Fibroblast of pulmonary artery (primary cell): ENCODE results near the gene PWP1.

Experiments
- DNase-seq: peaks from one replicate; pipeline ENCODE4 v3.0.0-alpha.2; 2010; ENCODE audit warnings: low read depth
- H3K4me3 ChIP-seq: replicated peaks from 2 replicates; pipeline ENCODE4 v1.5.1; 2011; ENCODE audit warnings: low read depth, mild to moderate bottlenecking, control low read depth, low read length, moderate library complexity
- CTCF ChIP-seq: IDR thresholded peaks from 2 replicates; pipeline ENCODE4 v1.5.1; 2011; ENCODE audit warnings: mild to moderate bottlenecking, control low read depth, low read length, inconsistent platforms; ENCODE audit errors: missing control alignments

Gene PWP1

GRCh38 chr12:107657133-107657532, 28.5 kb upstream of the PWP1 start:
- no peak overlapping the region for H3K4me3 ChIP-seq
- no peak for DNase-seq
- no peak for TF ChIP-seq CTCF

- H3K4me3 ChIP-seq = no peak overlapping the region
- no peak for DNase-seq
- TF ChIP-seq CTCF = no peak
Measured at GRCh38 chr12:107657621-107658020, 28.0 kb upstream of the PWP1 start.

GRCh38 chr12:107660235-107660634, 25.4 kb upstream of the PWP1 start:
- TF ChIP-seq CTCF = no peak
- no peak overlapping the region for H3K4me3 ChIP-seq
- no peak for DNase-seq

GRCh38 chr12:107660861-107661415, 24.7 kb upstream of the PWP1 start:
- DNase-seq = peak; percentile 35
- no peak overlapping the region for H3K4me3 ChIP-seq
- TF ChIP-seq CTCF = no peak

GRCh38 chr12:107661830-107662229, 23.8 kb upstream of the PWP1 start:
- no peak for TF ChIP-seq CTCF
- DNase-seq = no peak
- no peak overlapping the region for H3K4me3 ChIP-seq

- H3K4me3 ChIP-seq = no peak overlapping the region
- TF ChIP-seq CTCF = no peak
- DNase-seq = no peak
Measured at GRCh38 chr12:107662484-107662883, 23.1 kb upstream of the PWP1 start.

- DNase-seq = no peak
- no peak overlapping the region for H3K4me3 ChIP-seq
- no peak for TF ChIP-seq CTCF
Measured at GRCh38 chr12:107663277-107663676, 22.3 kb upstream of the PWP1 start.
